ENCODE results near the gene MAGEL2. TPM values are rescaled to one million over a fixed set of nuclear protein-coding genes. Genes with fewer than 3 reads are reported as not detected.

The MAGEL2 gene
- total and polyA plus RNA-seq, 4 experiments from 2014 or later: not detected

DNA sequence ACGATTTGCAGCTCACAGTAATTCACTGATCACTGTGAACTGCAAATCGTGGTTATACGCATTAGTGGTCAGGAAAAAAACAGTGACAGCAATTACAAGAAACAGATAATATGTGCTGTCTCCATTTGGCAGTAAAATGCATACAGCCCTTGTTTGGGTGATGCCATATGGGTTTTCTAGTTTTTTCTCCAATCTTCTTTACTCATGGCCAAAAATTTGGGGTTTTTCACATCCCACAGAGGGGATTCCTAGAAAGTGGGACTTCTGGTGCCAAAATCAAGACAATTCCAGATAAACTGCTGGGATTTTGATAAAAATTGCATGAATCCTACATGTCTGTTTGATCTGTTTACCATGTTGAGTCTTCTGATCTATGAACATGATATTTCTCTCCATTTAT, 23.8 kb upstream of the MAGEL2 start:
- ChIA-PET POLR2A (ENCODE audit: partially characterized antibody) (no interaction called here), CTCF (ENCODE audit: partially characterized antibody) (no interaction called here)
- H3K27me3 ChIP-seq (ENCODE audit: insufficient read depth, low read length): no peaks in the 10 kb centered on the region
- no peaks in the 10 kb centered on the region for H3K9me3 ChIP-seq (ENCODE audit: control insufficient read depth in 1 of 2, low read length in 2 of 2)
- H3K9me3 Mint-ChIP-seq: peaks cover 0 to 4% (median 0%) of the 10 kb centered on the region in 8 donors
- H3K27ac Mint-ChIP-seq: no peak overlapping the region
- no peaks in the 10 kb centered on the region for H3K27me3 Mint-ChIP-seq
- no peaks in the 10 kb centered on the region for H3K36me3 Mint-ChIP-seq
- no peak for DNase-seq
- H3K27ac ChIP-seq (ENCODE audit: low read depth, low read length): no peak overlapping the region
- no peaks in the 10 kb centered on the region for H3K36me3 ChIP-seq (ENCODE audit: insufficient read depth, low read length)
- intact Hi-C loops (cut with micrococcal nuclease): no loop called here
- H3K4me3 Mint-ChIP-seq: no peak overlapping the region
- no peaks in the 10 kb centered on the region for H3K4me1 Mint-ChIP-seq
- no peak overlapping the region for H3K4me3 ChIP-seq (ENCODE audit: low read length in 2 of 2)
- no peaks in the 10 kb centered on the region for H3K4me1 ChIP-seq (ENCODE audit: insufficient read depth, low read length)

DNA sequence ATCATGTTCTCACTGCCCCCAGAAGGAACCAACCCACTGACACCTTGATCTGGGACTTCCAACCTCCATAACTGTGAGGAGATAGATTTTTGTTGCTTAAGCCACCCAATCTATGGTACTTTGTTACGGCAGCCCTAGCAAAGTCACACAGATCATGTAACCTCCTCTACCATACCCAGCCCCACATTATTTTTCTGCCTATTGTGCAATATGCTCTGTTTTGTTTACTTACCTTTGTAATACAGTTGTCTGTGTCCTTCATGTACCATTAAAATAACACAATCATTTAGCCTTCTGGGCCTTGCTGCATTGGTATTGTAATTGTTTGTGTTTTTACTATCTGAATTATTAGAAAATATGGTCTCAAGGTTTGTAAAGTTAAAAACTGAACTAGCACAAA, 23.3 kb upstream of the MAGEL2 start:
- ChIA-PET CTCF (ENCODE audit: partially characterized antibody) (no interaction called here), POLR2A (ENCODE audit: partially characterized antibody) (no interaction called here)
- H3K27ac Mint-ChIP-seq: no peak overlapping the region

DNA sequence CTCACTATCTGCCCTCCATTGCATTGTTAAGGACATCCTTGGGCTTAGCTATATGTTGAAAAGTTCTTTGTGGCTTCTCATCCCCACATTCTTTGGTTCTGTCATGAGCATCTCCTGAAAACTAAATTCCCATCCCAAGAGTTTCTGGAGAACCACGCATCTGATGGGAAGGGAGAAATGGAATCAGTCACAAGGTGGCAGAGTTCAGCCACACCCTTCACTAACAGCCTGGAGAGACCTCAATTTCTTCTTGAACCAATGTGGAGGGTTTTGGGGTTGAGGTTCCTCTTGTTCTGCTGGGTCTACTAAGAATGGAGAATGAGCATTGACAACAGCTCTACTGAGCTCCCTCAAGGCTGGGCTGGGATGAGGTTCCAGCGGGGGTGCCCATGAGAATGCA, 15.6 kb upstream of the MAGEL2 start:
- ChIA-PET POLR2A (ENCODE audit: partially characterized antibody) (no interaction called here), CTCF (ENCODE audit: partially characterized antibody) (no interaction called here)
- H3K9me3 Mint-ChIP-seq: peaks cover 0 to 5% (median 0%) of the 10 kb centered on the region in 8 donors
- Histone ChIP-seq H3K27ac (ENCODE audit: low read depth, low read length) (no peak overlapping the region), H3K4me1 (ENCODE audit: insufficient read depth, low read length) (no peaks in the 10 kb centered on the region), H3K27me3 (ENCODE audit: insufficient read depth, low read length) (no peaks in the 10 kb centered on the region), H3K9me3 (ENCODE audit: control insufficient read depth in 1 of 2, low read length in 2 of 2) (no peaks in the 10 kb centered on the region), H3K36me3 (ENCODE audit: insufficient read depth, low read length) (no peaks in the 10 kb centered on the region), H3K4me3 (ENCODE audit: low read length in 2 of 2) (no peak overlapping the region)
- H3K27me3 Mint-ChIP-seq: no peaks in the 10 kb centered on the region
- DNase-seq: no peak
- H3K36me3 Mint-ChIP-seq: no peaks in the 10 kb centered on the region
- H3K4me3 Mint-ChIP-seq: no peak overlapping the region
- intact Hi-C loops (cut with micrococcal nuclease): no loop called here
- H3K4me1 Mint-ChIP-seq: no peaks in the 10 kb centered on the region
- H3K27ac Mint-ChIP-seq: no peak overlapping the region

More for the DNA sequence above, 23.3 kb upstream of the MAGEL2 start:
- H3K27me3 ChIP-seq (ENCODE audit: insufficient read depth, low read length): no peaks in the 10 kb centered on the region
- DNase-seq: no peak
- no peak overlapping the region for H3K4me3 Mint-ChIP-seq
- no peak overlapping the region for H3K4me3 ChIP-seq (ENCODE audit: low read length in 2 of 2)
- no peaks in the 10 kb centered on the region for H3K27me3 Mint-ChIP-seq
- H3K4me1 ChIP-seq (ENCODE audit: insufficient read depth, low read length): no peaks in the 10 kb centered on the region
- H3K9me3 Mint-ChIP-seq: peaks cover 0 to 4% (median 0%) of the 10 kb centered on the region in 8 donors
- no peaks in the 10 kb centered on the region for H3K9me3 ChIP-seq (ENCODE audit: control insufficient read depth in 1 of 2, low read length in 2 of 2)
- no peaks in the 10 kb centered on the region for H3K36me3 ChIP-seq (ENCODE audit: insufficient read depth, low read length)
- H3K36me3 Mint-ChIP-seq: no peaks in the 10 kb centered on the region
- no peaks in the 10 kb centered on the region for H3K4me1 Mint-ChIP-seq
- H3K27ac ChIP-seq (ENCODE audit: low read depth, low read length): no peak overlapping the region
- intact Hi-C loops (cut with micrococcal nuclease): no loop called here

DNA sequence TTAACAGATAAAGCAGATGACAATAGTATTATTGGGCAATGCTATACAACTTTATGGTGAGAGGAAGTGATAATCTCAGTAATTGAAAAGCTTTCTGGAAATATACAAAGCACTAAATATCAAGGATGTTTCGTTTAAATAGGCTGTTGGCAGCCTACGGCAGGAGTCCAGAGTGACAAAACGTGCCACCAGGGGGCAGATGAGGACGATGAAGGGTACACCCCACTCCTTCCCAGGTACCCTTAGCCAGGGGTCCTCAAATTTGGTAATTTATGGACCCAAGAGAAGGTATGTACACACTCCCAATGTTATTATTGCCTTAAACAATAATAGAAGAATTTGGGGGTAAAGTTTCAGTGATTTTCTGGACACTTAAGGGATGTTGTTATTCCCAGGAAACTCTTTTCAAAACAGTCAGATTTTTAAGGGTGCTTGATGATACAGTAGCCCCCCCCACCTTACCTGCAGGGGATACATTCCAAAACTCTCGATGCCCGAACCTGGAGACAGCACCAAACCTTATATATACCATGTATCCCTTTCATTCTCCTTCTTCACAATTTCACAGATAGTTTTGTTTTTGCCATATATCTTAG, 1.4 kb upstream of the MAGEL2 start:
- H3K36me3 Mint-ChIP-seq: no peaks in the 10 kb centered on the region
- Histone ChIP-seq H3K4me1 (ENCODE audit: insufficient read depth, low read length) (no peaks in the 10 kb centered on the region), H3K27me3 (ENCODE audit: insufficient read depth, low read length) (no peaks in the 10 kb centered on the region), H3K36me3 (ENCODE audit: insufficient read depth, low read length) (no peaks in the 10 kb centered on the region), H3K27ac (ENCODE audit: low read depth, low read length) (no peak overlapping the region), H3K4me3 (ENCODE audit: low read length in 2 of 2) (no peak overlapping the region), H3K9me3 (ENCODE audit: control insufficient read depth in 1 of 2, low read length in 2 of 2) (no peaks in the 10 kb centered on the region)
- no peaks in the 10 kb centered on the region for H3K4me1 Mint-ChIP-seq
- no peaks in the 10 kb centered on the region for H3K9me3 Mint-ChIP-seq
- ChIA-PET POLR2A (ENCODE audit: partially characterized antibody) (no interaction called here), CTCF (ENCODE audit: partially characterized antibody) (interaction anchor here (1.3 kb wide), 1 partner anchor 1852 kb away, joined by 3 read pairs; no protein-coding TSS in a partner anchor)
- DNase-seq: no peak
- intact Hi-C loops (cut with micrococcal nuclease): no loop called here
- no peak overlapping the region for H3K4me3 Mint-ChIP-seq
- H3K27ac Mint-ChIP-seq: no peak overlapping the region
- peaks cover 2 to 4% of the 10 kb centered on the region in 2 donors for H3K27me3 Mint-ChIP-seq

DNA sequence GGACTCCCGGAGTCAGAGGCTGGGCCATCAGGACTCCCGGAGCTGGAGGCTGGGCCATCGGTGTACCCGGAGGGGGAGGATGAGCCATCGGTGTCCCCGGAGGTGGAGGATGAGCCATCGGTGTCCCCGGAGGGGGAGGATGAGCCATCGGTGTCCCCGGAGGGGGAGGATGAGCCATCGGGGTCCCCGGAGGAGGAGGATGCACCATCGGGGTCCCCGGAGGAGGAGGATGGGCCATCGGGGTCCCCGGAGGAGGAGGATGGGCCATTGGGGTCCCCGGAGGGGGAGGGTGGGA, 719 bp downstream of the MAGEL2 start:
- no peak overlapping the region for H3K4me3 Mint-ChIP-seq
- Histone ChIP-seq H3K4me1 (ENCODE audit: insufficient read depth, low read length) (no peaks in the 10 kb centered on the region), H3K27me3 (ENCODE audit: insufficient read depth, low read length) (no peaks in the 10 kb centered on the region), H3K4me3 (ENCODE audit: low read length in 2 of 2) (no peak overlapping the region), H3K27ac (ENCODE audit: low read depth, low read length) (no peak overlapping the region), H3K36me3 (ENCODE audit: insufficient read depth, low read length) (no peaks in the 10 kb centered on the region), H3K9me3 (ENCODE audit: control insufficient read depth in 1 of 2, low read length in 2 of 2) (no peaks in the 10 kb centered on the region)
- POLR2A ChIA-PET (ENCODE audit: partially characterized antibody): no interaction called here
- peaks cover 2 to 4% of the 10 kb centered on the region in 2 donors for H3K27me3 Mint-ChIP-seq
- H3K36me3 Mint-ChIP-seq: no peaks in the 10 kb centered on the region
- CTCF ChIA-PET (ENCODE audit: partially characterized antibody): no interaction called here
- DNase-seq: no peak
- no peak overlapping the region for H3K27ac Mint-ChIP-seq
- H3K4me1 Mint-ChIP-seq: no peaks in the 10 kb centered on the region
- H3K9me3 Mint-ChIP-seq: no peaks in the 10 kb centered on the region
- intact Hi-C loops (cut with micrococcal nuclease): no loop called here

DNA sequence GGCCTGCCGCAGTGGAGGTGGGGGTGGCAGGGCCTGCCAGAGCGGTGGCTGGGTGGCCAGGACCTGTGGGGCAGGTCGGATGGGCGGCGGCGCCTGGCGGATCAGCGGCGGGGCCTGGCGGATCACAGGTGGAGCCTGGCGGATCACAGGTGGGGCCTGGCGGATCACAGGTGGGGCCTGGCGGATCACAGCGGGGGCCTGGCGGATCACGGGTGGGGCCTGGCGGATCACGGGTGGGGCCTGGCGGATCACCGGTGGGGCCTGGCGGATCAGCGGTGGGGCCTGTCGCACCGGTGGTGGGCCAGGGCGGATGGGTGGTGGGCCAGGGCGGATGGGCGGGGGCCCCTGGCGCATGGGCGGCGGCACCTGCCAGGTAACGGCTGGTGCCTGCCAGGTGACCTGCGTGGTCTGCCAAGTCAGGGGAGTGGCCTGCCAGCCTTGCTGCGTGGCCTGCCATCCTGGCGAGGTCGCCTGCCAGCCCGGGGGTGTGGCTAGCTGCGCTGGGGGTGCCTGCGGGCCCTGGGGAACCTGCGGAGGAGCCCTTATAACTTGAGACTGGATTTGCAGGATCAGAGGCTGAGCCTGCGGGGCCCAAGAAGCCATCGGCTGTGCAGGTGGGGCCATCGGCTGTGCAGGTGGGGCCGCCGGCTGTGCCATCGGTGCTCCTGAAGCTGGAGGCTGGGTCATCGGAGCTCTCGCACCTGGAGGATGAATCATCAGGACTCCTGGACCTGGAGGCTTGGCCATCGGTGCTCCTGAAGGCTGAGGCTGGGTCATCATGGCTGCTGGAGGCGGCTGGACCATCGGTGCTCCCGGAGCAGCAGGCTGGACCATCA, 1.3 kb downstream of the MAGEL2 start:
- Histone ChIP-seq H3K9me3 (ENCODE audit: control insufficient read depth in 1 of 2, low read length in 2 of 2) (no peaks in the 10 kb centered on the region), H3K4me1 (ENCODE audit: insufficient read depth, low read length) (no peaks in the 10 kb centered on the region), H3K27ac (ENCODE audit: low read depth, low read length) (no peak overlapping the region), H3K36me3 (ENCODE audit: insufficient read depth, low read length) (no peaks in the 10 kb centered on the region), H3K4me3 (ENCODE audit: low read length in 2 of 2) (no peak overlapping the region), H3K27me3 (ENCODE audit: insufficient read depth, low read length) (no peaks in the 10 kb centered on the region)
- Mint-ChIP-seq H3K27ac (no peak overlapping the region), H3K4me1 (no peaks in the 10 kb centered on the region), H3K27me3 (peaks cover 2 to 4% of the 10 kb centered on the region in 2 donors), H3K4me3 (no peak overlapping the region), H3K9me3 (no peaks in the 10 kb centered on the region), H3K36me3 (no peaks in the 10 kb centered on the region)
- ChIA-PET CTCF (ENCODE audit: partially characterized antibody) (no interaction called here), POLR2A (ENCODE audit: partially characterized antibody) (no interaction called here)
- intact Hi-C loops (cut with micrococcal nuclease): no loop called here
- no peak for DNase-seq

DNA sequence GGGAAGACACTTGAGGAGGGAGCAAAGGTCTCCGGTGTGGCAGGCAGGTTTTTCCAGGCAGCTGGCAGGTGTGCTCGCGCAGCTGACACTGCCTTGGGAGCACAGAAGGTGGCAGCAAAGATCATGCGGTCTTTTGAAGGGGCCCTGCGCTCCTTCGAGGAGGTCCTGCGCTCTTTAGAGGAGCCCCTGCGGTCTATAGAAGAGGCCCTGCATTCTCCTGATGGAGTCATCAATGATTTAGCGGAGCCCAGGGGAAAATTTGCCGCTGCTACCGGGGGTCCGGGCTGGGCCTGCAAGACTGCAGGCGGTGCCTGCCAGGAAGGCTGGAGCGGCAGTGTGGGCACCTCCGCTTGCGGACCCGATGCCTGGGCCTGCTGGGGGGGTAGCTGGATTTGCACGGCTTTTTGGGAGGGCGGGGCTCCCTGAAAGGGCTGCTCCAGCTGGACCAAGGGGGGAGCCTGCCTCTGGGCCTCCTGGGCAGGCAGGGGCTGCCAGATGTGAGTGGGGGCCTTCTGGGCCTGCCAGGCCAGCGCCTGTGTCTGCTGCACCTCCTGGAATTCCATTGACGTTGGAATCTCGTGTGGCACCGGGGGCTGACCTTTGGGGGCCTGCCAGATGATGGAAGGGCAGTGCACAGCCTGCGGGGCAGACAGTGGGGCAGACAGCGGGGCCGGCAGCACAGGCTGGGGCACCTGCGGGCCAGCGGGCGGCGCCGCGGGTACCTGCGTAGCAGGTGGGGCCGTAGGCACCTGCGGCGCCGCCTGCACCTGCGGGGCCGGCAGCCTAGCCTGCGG, 2.1 kb downstream of the MAGEL2 start:
- Histone ChIP-seq H3K27me3 (ENCODE audit: insufficient read depth, low read length) (no peaks in the 10 kb centered on the region), H3K9me3 (ENCODE audit: control insufficient read depth in 1 of 2, low read length in 2 of 2) (no peaks in the 10 kb centered on the region), H3K27ac (ENCODE audit: low read depth, low read length) (no peak overlapping the region), H3K36me3 (ENCODE audit: insufficient read depth, low read length) (no peaks in the 10 kb centered on the region), H3K4me1 (ENCODE audit: insufficient read depth, low read length) (no peaks in the 10 kb centered on the region), H3K4me3 (ENCODE audit: low read length in 2 of 2) (no peak overlapping the region)
- Mint-ChIP-seq H3K27ac (no peak overlapping the region), H3K9me3 (no peaks in the 10 kb centered on the region), H3K36me3 (no peaks in the 10 kb centered on the region), H3K27me3 (peaks cover 2 to 4% of the 10 kb centered on the region in 2 donors), H3K4me3 (no peak overlapping the region), H3K4me1 (no peaks in the 10 kb centered on the region)
- ChIA-PET POLR2A (ENCODE audit: partially characterized antibody) (no interaction called here), CTCF (ENCODE audit: partially characterized antibody) (interaction anchor here (2.7 kb wide), 1 partner anchor 1856 kb away, joined by 17 read pairs; no protein-coding TSS in a partner anchor)
- intact Hi-C loops (cut with micrococcal nuclease): no loop called here
- DNase-seq: no peak
